H1 (cell line): ENCODE measurements around the gene CELA2A. TPM values are rescaled to one million over a fixed set of nuclear protein-coding genes. Genes with fewer than 3 reads are reported as not detected.

Experiments used
- polyA plus RNA-seq, 7 experiments: library from polyadenylated mRNA; depleted of rRNA in 3 of 7; stranded (reverse) in 5 of 7; unstranded in 2 of 7; fragments of >200 nt in 5 of 7; fragments of 200-250 nt in 2 of 7; gene quantifications; 1 replicate in 5 of 7; 2 replicates in 1 of 7; 4 replicates in 1 of 7; pipeline versions ENCODE4 v1.2.1 to v1.2.3, GENCODE V29; 2011 to 2013; ENCODE audit warnings: missing spikeins in 2 of 7, mixed read lengths in 2 of 7
- total RNA-seq: library from RNA; stranded (reverse); fragmentation: NEBNext Ultra II Directional; extraction: Animal tissue kit (Norgen Biotek cat#: 25700); gene quantifications from 2 replicates; pipeline ENCODE4 v1.2.1, GENCODE V29; 2021
- TF ChIP-seq, protein P1 (sequence below): fragments of 300-600 bp; sonication (generic); IDR thresholded peaks from 2 replicates; pipeline ENCODE4 v1.7.1; 2012; ENCODE audit warnings: low read length, moderate library complexity, mild to moderate bottlenecking, inconsistent platforms; ENCODE audit not compliant: insufficient replicate concordance

CELA2A gene
- total and polyA plus RNA-seq, 2 of the 8 experiments (the other 6 are each of a cell fraction or from before 2014, with no cell fraction given), result not detected

- TF ChIP-seq, protein P1, sequence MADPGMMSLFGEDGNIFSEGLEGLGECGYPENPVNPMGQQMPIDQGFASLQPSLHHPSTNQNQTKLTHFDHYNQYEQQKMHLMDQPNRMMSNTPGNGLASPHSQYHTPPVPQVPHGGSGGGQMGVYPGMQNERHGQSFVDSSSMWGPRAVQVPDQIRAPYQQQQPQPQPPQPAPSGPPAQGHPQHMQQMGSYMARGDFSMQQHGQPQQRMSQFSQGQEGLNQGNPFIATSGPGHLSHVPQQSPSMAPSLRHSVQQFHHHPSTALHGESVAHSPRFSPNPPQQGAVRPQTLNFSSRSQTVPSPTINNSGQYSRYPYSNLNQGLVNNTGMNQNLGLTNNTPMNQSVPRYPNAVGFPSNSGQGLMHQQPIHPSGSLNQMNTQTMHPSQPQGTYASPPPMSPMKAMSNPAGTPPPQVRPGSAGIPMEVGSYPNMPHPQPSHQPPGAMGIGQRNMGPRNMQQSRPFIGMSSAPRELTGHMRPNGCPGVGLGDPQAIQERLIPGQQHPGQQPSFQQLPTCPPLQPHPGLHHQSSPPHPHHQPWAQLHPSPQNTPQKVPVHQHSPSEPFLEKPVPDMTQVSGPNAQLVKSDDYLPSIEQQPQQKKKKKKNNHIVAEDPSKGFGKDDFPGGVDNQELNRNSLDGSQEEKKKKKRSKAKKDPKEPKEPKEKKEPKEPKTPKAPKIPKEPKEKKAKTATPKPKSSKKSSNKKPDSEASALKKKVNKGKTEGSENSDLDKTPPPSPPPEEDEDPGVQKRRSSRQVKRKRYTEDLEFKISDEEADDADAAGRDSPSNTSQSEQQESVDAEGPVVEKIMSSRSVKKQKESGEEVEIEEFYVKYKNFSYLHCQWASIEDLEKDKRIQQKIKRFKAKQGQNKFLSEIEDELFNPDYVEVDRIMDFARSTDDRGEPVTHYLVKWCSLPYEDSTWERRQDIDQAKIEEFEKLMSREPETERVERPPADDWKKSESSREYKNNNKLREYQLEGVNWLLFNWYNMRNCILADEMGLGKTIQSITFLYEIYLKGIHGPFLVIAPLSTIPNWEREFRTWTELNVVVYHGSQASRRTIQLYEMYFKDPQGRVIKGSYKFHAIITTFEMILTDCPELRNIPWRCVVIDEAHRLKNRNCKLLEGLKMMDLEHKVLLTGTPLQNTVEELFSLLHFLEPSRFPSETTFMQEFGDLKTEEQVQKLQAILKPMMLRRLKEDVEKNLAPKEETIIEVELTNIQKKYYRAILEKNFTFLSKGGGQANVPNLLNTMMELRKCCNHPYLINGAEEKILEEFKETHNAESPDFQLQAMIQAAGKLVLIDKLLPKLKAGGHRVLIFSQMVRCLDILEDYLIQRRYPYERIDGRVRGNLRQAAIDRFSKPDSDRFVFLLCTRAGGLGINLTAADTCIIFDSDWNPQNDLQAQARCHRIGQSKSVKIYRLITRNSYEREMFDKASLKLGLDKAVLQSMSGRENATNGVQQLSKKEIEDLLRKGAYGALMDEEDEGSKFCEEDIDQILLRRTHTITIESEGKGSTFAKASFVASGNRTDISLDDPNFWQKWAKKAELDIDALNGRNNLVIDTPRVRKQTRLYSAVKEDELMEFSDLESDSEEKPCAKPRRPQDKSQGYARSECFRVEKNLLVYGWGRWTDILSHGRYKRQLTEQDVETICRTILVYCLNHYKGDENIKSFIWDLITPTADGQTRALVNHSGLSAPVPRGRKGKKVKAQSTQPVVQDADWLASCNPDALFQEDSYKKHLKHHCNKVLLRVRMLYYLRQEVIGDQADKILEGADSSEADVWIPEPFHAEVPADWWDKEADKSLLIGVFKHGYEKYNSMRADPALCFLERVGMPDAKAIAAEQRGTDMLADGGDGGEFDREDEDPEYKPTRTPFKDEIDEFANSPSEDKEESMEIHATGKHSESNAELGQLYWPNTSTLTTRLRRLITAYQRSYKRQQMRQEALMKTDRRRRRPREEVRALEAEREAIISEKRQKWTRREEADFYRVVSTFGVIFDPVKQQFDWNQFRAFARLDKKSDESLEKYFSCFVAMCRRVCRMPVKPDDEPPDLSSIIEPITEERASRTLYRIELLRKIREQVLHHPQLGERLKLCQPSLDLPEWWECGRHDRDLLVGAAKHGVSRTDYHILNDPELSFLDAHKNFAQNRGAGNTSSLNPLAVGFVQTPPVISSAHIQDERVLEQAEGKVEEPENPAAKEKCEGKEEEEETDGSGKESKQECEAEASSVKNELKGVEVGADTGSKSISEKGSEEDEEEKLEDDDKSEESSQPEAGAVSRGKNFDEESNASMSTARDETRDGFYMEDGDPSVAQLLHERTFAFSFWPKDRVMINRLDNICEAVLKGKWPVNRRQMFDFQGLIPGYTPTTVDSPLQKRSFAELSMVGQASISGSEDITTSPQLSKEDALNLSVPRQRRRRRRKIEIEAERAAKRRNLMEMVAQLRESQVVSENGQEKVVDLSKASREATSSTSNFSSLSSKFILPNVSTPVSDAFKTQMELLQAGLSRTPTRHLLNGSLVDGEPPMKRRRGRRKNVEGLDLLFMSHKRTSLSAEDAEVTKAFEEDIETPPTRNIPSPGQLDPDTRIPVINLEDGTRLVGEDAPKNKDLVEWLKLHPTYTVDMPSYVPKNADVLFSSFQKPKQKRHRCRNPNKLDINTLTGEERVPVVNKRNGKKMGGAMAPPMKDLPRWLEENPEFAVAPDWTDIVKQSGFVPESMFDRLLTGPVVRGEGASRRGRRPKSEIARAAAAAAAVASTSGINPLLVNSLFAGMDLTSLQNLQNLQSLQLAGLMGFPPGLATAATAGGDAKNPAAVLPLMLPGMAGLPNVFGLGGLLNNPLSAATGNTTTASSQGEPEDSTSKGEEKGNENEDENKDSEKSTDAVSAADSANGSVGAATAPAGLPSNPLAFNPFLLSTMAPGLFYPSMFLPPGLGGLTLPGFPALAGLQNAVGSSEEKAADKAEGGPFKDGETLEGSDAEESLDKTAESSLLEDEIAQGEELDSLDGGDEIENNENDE, result no peak
Measured at GRCh38 chr1:15422871-15423270, 33.7 kb upstream of the CELA2A start (continued).
